Activated naive CD4-positive, alpha-beta T cell treated with anti-CD3 and anti-CD28 coated beads for 36 hours (primary cell): ENCODE measurements around the gene PLIN3. TPM values are rescaled to one million over a fixed set of nuclear protein-coding genes. Genes with fewer than 3 reads are reported as not detected.
A peak's percentile ranks its signal among the peaks of the same experiment; 100 is the strongest.
"Not testable (repeated sequence)": the region's sequence is repeated elsewhere in the genome, so short reads cannot be mapped to it uniquely, and the experiment has no call there.

ENCODE experiments used
- CTCF ChIA-PET: fragments of 350-600 bp; sonication (Branson Sonifier 250); formaldehyde crosslinking; loops from one replicate; lab custom pipeline; 2021; ENCODE audit warnings: antibody characterized with exemption; lab: Charles Lee
- DNase-seq: peaks from one replicate; pipeline ENCODE4 v3.0.0-alpha.2; 2020
- H3K27ac Mint-ChIP-seq: one replicate; pipeline ENCODE4 v1.8.0; 2021; ENCODE audit warnings: mild to moderate bottlenecking, mixed read lengths
- H3K27me3 Mint-ChIP-seq: one replicate; pipeline ENCODE4 v1.8.0; 2021; ENCODE audit warnings: low read depth, mixed read lengths
- H3K36me3 Mint-ChIP-seq: one replicate; pipeline ENCODE4 v1.8.0; 2021; ENCODE audit warnings: low read depth, mixed read lengths
- H3K4me1 Mint-ChIP-seq: one replicate; pipeline ENCODE4 v1.8.0; 2021; ENCODE audit warnings: low read depth, mixed read lengths
- H3K4me3 Mint-ChIP-seq: one replicate; pipeline ENCODE4 v1.8.0; 2021; ENCODE audit warnings: mild to moderate bottlenecking, moderate library complexity, mixed read lengths
- H3K9me3 Mint-ChIP-seq: one replicate; pipeline ENCODE4 v1.8.0; 2021; ENCODE audit warnings: mixed read lengths
- intact Hi-C: fragments of 100-400 bp; cut with micrococcal nuclease; formaldehyde crosslinking; loops from one replicate; pipeline ENCODE4 v1.15.1; 2023
- total RNA-seq, 2 experiments: library from RNA; stranded (reverse); gene quantifications; one replicate each; pipeline ENCODE4 v1.2.3, GENCODE V29; 2021

PLIN3 gene
- total RNA-seq, 2 experiments from 2014 or later: 16.1 to 17.1 TPM

- intact Hi-C loops: no loop called here
- Mint-ChIP-seq H3K27ac (no peak overlapping the region), H3K9me3 (peaks cover 1% of the 10 kb centered on the region), H3K27me3 (no peaks in the 10 kb centered on the region), H3K4me3 (no peak overlapping the region), H3K36me3 (peaks cover 9% of the 10 kb centered on the region), H3K4me1 (peaks cover 13% of the 10 kb centered on the region)
- CTCF ChIA-PET: interaction anchor here (0.6 to 2.2 kb wide), 3 partner anchors 7 to 15 kb away, joined by 3 to 11 read pairs (median 4); no protein-coding TSS in a partner anchor
- no peak for DNase-seq
These were observed 50.6 kb downstream of the PLIN3 start for GRCh38 chr19:4816950-4817278.

- CTCF ChIA-PET: interaction anchor here (0.5 to 2.2 kb wide), 2 partner anchors 7 to 36 kb away, joined by 3 to 11 read pairs; no protein-coding TSS in a partner anchor
- intact Hi-C loops: no loop called here
These were observed 51.1 kb downstream of the PLIN3 start for GRCh38 chr19:4816202-4816949.

GRCh38 chr19:4815426-4816201 lies 51.9 kb downstream of the PLIN3 start:
- peak; percentile 88 for DNase-seq
- intact Hi-C loops: loop anchor here (2.0 kb wide), 2 partner anchors 15 to 95 kb away; partner anchors contain the start of gene TICAM1
- H3K36me3 Mint-ChIP-seq: peaks cover 9% of the 10 kb centered on the region
- H3K27me3 Mint-ChIP-seq: no peaks in the 10 kb centered on the region
- H3K4me1 Mint-ChIP-seq: peaks cover 16% of the 10 kb centered on the region
- peaks cover 1% of the 10 kb centered on the region for H3K9me3 Mint-ChIP-seq
- CTCF ChIA-PET: interaction anchor here (0.6 kb wide), 1 partner anchor 38 kb away, joined by 3 read pairs; no protein-coding TSS in a partner anchor
- peak overlapping the region; percentile 66 for H3K27ac Mint-ChIP-seq
- H3K4me3 Mint-ChIP-seq: peak overlapping the region; percentile 67

More at GRCh38 chr19:4816202-4816949, 51.1 kb downstream of the PLIN3 start:
- peaks cover 1% of the 10 kb centered on the region for H3K9me3 Mint-ChIP-seq
- DNase-seq: no peak
- no peak overlapping the region for H3K4me3 Mint-ChIP-seq
- peaks cover 9% of the 10 kb centered on the region for H3K36me3 Mint-ChIP-seq
- no peak overlapping the region for H3K27ac Mint-ChIP-seq
- peaks cover 16% of the 10 kb centered on the region for H3K4me1 Mint-ChIP-seq
- no peaks in the 10 kb centered on the region for H3K27me3 Mint-ChIP-seq

GRCh38 chr19:4814625-4815425 lies 52.6 kb downstream of the PLIN3 start:
- Mint-ChIP-seq H3K27ac (no peak overlapping the region), H3K36me3 (peaks cover 9% of the 10 kb centered on the region), H3K27me3 (no peaks in the 10 kb centered on the region), H3K9me3 (peaks cover 1% of the 10 kb centered on the region), H3K4me1 (peaks cover 16% of the 10 kb centered on the region), H3K4me3 (peak overlapping the region; percentile 67)
- CTCF ChIA-PET: interaction anchor here (0.6 to 8.4 kb wide), 5 partner anchors 35 to 324 kb away, joined by 3 to 294 read pairs (median 3); no protein-coding TSS in a partner anchor
- intact Hi-C loops: loop anchor here (2.0 to 5.0 kb wide), 3 partner anchors 16 to 317 kb away; partner anchors contain the start of gene TICAM1
- DNase-seq: no peak

GRCh38 chr19:4811328-4812131 lies 55.9 kb downstream of the PLIN3 start:
- Mint-ChIP-seq H3K4me3 (no peak overlapping the region), H3K27me3 (no peaks in the 10 kb centered on the region), H3K36me3 (peaks cover 4% of the 10 kb centered on the region), H3K4me1 (peaks cover 16% of the 10 kb centered on the region), H3K27ac (no peak overlapping the region), H3K9me3 (peaks cover 1% of the 10 kb centered on the region)
- peak; percentile 93 for DNase-seq
- CTCF ChIA-PET: interaction anchor here (0.7 to 8.4 kb wide), 8 partner anchors 11 to 318 kb away, joined by 3 to 294 read pairs (median 6); partner anchors contain the start of gene FEM1A
- intact Hi-C loops: loop anchor here (5.0 kb wide), 1 partner anchor 321 kb away; no protein-coding TSS in a partner anchor

GRCh38 chr19:4807188-4807587 lies 60.3 kb downstream of the PLIN3 start:
- H3K4me3 Mint-ChIP-seq: no peak overlapping the region
- no peaks in the 10 kb centered on the region for H3K9me3 Mint-ChIP-seq
- CTCF ChIA-PET: interaction anchor here (0.7 to 8.4 kb wide), 4 partner anchors 17 to 47 kb away, joined by 3 to 294 read pairs (median 6); no protein-coding TSS in a partner anchor
- H3K4me1 Mint-ChIP-seq: peaks cover 5% of the 10 kb centered on the region
- intact Hi-C loops: no loop called here
- H3K27ac Mint-ChIP-seq: no peak overlapping the region
- DNase-seq: no peak
- H3K36me3 Mint-ChIP-seq: no peaks in the 10 kb centered on the region
- H3K27me3 Mint-ChIP-seq: no peaks in the 10 kb centered on the region

- Mint-ChIP-seq H3K36me3 (no peaks in the 10 kb centered on the region), H3K27me3 (no peaks in the 10 kb centered on the region), H3K4me1 (peaks cover 2% of the 10 kb centered on the region), H3K9me3 (no peaks in the 10 kb centered on the region), H3K27ac (no peak overlapping the region), H3K4me3 (no peak overlapping the region)
- no peak for DNase-seq
- CTCF ChIA-PET: interaction anchor here (0.7 to 8.4 kb wide), 6 partner anchors 12 to 45 kb away, joined by 3 to 294 read pairs (median 4); partner anchors contain the start of gene FEM1A
- intact Hi-C loops: no loop called here
These were observed 61.1 kb downstream of the PLIN3 start for GRCh38 chr19:4806384-4806783.

GRCh38 chr19:4805140-4805539 lies 62.3 kb downstream of the PLIN3 start:
- H3K36me3 Mint-ChIP-seq, DNase-seq, H3K27me3 Mint-ChIP-seq, H3K27ac Mint-ChIP-seq, H3K4me1 Mint-ChIP-seq, intact Hi-C loops, H3K4me3 Mint-ChIP-seq, H3K9me3 Mint-ChIP-seq: not testable (repeated sequence)
- CTCF ChIA-PET: interaction anchor here (0.6 to 3.2 kb wide), 12 partner anchors 13 to 203 kb away, joined by 3 to 26 read pairs (median 4); no protein-coding TSS in a partner anchor

- CTCF ChIA-PET: interaction anchor here (0.6 to 3.2 kb wide), 9 partner anchors 14 to 127 kb away, joined by 3 to 26 read pairs (median 3); no protein-coding TSS in a partner anchor
- H3K4me3 Mint-ChIP-seq: peak overlapping the region; percentile 24
These were observed 63.5 kb downstream of the PLIN3 start for GRCh38 chr19:4803736-4804695.

GRCh38 chr19:4802711-4803110 lies 64.8 kb downstream of the PLIN3 start:
- H3K4me1 Mint-ChIP-seq: peaks cover 2% of the 10 kb centered on the region
- no peaks in the 10 kb centered on the region for H3K36me3 Mint-ChIP-seq
- CTCF ChIA-PET: interaction anchor here (0.6 to 3.2 kb wide), 3 partner anchors 20 to 114 kb away, joined by 3 to 26 read pairs (median 4); no protein-coding TSS in a partner anchor
- H3K27me3 Mint-ChIP-seq: no peaks in the 10 kb centered on the region
- intact Hi-C loops: no loop called here
- no peak overlapping the region for H3K27ac Mint-ChIP-seq
- H3K9me3 Mint-ChIP-seq: no peaks in the 10 kb centered on the region
- no peak for DNase-seq
- H3K4me3 Mint-ChIP-seq: no peak overlapping the region

More at GRCh38 chr19:4803736-4804695, 63.5 kb downstream of the PLIN3 start:
- DNase-seq: peak; percentile 72
- intact Hi-C loops: loop anchor here (1.0 kb wide), 1 partner anchor 72 kb away; no protein-coding TSS in a partner anchor
- Mint-ChIP-seq H3K27me3 (no peaks in the 10 kb centered on the region), H3K36me3 (no peaks in the 10 kb centered on the region), H3K9me3 (no peaks in the 10 kb centered on the region), H3K27ac (no peak overlapping the region), H3K4me1 (peaks cover 2% of the 10 kb centered on the region)
